Pancreas (tissue), 10 donors: ENCODE data around the gene GMDS. TPM values are rescaled to one million over a fixed set of nuclear protein-coding genes. Genes with fewer than 3 reads are reported as not detected.
A peak's percentile ranks its signal among the peaks of the same experiment; 100 is the strongest.

Source experiments
- ATAC-seq, 4 donors: fragments of 200-7000 bp; cut with Tn5 transposase; one replicate each; pipeline versions ENCODE4 v1.8.0 to v1.9.1; 2020; ENCODE audit warnings: mild to moderate bottlenecking in 4 of 4, moderate library complexity in 4 of 4
- DNase-seq, 6 donors: peaks; one replicate each; pipeline ENCODE4 v3.0.0-alpha.2; 2020
- FAIRE-seq: peaks from 2 replicates; lab custom pipeline; 2012; peaks lifted over from hg19 to GRCh38; lab: Jason Lieb, UNC
- H3K27ac ChIP-seq, 4 donors: fragments of 200-600 bp; sonication (generic); 1 replicate in 3 of 4; 2 replicates in 1 of 4; pipeline versions ENCODE4 v1.5.0 to v1.8.0; 2020
- H3K27me3 ChIP-seq, 4 donors: fragments of 200-600 bp; one replicate each; pipeline ENCODE4 v1.8.0; 2021
- H3K36me3 ChIP-seq, 3 donors: fragments of 200-600 bp; sonication (generic) in 1 of 3; one replicate each; pipeline versions ENCODE4 v1.5.0 to v1.8.0; 2020 to 2021
- H3K4me1 ChIP-seq, 3 donors: fragments of 200-600 bp; one replicate each; pipeline ENCODE4 v1.8.0; 2021
- H3K4me3 ChIP-seq, 4 donors: fragments of 200-600 bp; sonication (generic) in 2 of 4; one replicate each; pipeline versions ENCODE4 v1.5.0 to v1.8.0; 2020 to 2021
- H3K9me3 ChIP-seq, 4 donors: fragments of 200-600 bp; one replicate each; pipeline ENCODE4 v1.8.0; 2021
- WGBS, 2 donors: extraction: QIAGEN DNeasy Blood & Tissue Kit; methylation state at CpG; one replicate each; pipeline ENCODE4 v1.1.7; 2013; 5-methylcytosine and 5-hydroxymethylcytosine counted together
- intact Hi-C, 3 donors: fragments of 100-400 bp; cut with DNase I; formaldehyde crosslinking; loops; one replicate each; pipeline versions ENCODE4 v1.11.1 to v1.14.2; 2022
- polyA plus RNA-seq, 2 donors: library from polyadenylated mRNA; stranded (reverse); fragments of 200-250 nt; gene quantifications; one replicate each; pipeline ENCODE4 v1.2.3, GENCODE V29; 2013
- total RNA-seq, 6 donors: library from RNA; stranded (reverse); fragmentation: NEBNext Ultra II Directional in 4 of 6; extraction: Animal tissue kit (Norgen Biotek cat#: 25700) in 4 of 6; gene quantifications; one replicate each; pipeline versions ENCODE4 v1.2.1 to v1.2.4, GENCODE V29; 2021 to 2023
- TF ChIP-seq, protein P1 (sequence below), 4 donors: fragments of 200-600 bp; sonication (generic) in 3 of 4; IDR thresholded peaks; one replicate each; pipeline versions ENCODE4 v1.5.0 to v1.8.0; 2021; ENCODE audit warnings: antibody characterized with exemption in 4 of 4
- donor health status: healthy with polysubstance abuse.
- donor health status: DM: no; HTN: no; CAD: no; lungs with moderate emphysema.
- donor health status: DM: no; HTN: no; CAD: no.
- donor health status: control.
- donor health status: control.
- donor health status: Bipolar disorder and iron deficiency.
- donor health status: DM: yes; HTN: yes; CAD: no.
- donor health status: DM: no; HTN: no; CAD: no.
- donor health status: DM: no; HTN: no; CAD: no.
- donor health status: DM: yes; HTN: yes; CAD: no.

GMDS gene
- total and polyA plus RNA-seq, 8 donors, result 7.6 to 40.8 (median 26.5) TPM

DNA sequence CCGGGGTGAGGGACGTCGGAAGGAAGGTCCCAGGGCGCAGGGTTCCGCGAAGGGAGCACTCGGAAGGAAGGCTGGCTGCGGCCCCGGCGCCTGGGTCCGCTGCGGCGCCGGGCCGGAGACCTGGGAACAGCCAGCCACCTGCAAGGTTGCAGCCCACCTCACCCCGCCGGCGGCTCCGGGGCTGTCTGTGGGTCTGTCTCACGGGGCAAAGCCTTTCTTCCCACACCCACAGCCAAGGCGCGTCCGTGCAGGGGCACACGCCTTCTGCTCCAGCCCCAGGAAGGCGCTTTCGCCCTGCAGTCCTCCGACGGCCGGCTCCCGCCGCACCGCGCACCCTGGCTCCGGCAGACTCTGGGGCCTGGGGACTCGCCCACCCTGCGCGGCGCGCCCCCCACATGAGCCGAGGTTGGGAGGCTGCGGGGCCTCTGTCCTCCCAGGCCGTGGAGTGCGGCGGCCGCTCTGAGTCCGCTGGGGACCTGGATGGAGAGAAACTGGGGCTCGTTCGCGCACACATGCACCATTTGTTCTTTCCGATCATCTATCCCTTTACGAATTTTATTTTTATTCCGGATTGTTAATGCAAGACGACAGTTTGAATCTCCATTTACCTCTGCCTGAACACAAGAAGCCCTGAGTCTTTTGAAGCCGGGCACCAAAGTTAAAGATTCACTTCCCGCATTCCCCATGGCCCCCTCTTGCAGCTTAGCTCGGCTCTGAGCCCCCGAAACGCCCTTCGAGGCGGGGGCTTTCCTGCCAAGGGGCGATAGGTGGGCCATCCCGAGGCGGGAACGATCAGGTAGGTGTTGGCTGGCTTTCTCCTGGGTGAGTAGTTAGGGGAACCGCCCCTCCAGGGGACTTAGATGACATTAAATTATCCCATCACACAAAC lies 640.2 kb downstream of the GMDS start:
- DNase-seq, result peak in 1 of 6 donors; percentile 85
- no peak overlapping the region for H3K27ac ChIP-seq

GRCh38 chr6:1604158-1605003 lies 641.0 kb downstream of the GMDS start:
- 2% methylated on average over 80 to 85 of the region's 85 CpGs for WGBS, 2 donors
- intact Hi-C loops, result loop anchor here in 2 of 3 donors (2.0 to 10.0 kb wide), 4 partner anchors 500 to 753 kb away; no protein-coding TSS in a partner anchor
- H3K36me3 ChIP-seq, result no peaks in the 10 kb centered on the region
- H3K27me3 ChIP-seq, result peaks cover 0 to 39% (median 9%) of the 10 kb centered on the region in 4 donors
- peak overlapping the region; percentile 26 to 68 (median 38) for H3K4me3 ChIP-seq
- FAIRE-seq, result no peak
- DNase-seq, result peak; percentile 32 to 97 (median 78)
- TF ChIP-seq, protein P1, sequence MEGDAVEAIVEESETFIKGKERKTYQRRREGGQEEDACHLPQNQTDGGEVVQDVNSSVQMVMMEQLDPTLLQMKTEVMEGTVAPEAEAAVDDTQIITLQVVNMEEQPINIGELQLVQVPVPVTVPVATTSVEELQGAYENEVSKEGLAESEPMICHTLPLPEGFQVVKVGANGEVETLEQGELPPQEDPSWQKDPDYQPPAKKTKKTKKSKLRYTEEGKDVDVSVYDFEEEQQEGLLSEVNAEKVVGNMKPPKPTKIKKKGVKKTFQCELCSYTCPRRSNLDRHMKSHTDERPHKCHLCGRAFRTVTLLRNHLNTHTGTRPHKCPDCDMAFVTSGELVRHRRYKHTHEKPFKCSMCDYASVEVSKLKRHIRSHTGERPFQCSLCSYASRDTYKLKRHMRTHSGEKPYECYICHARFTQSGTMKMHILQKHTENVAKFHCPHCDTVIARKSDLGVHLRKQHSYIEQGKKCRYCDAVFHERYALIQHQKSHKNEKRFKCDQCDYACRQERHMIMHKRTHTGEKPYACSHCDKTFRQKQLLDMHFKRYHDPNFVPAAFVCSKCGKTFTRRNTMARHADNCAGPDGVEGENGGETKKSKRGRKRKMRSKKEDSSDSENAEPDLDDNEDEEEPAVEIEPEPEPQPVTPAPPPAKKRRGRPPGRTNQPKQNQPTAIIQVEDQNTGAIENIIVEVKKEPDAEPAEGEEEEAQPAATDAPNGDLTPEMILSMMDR (IDR thresholded peaks at IDR 0.05), result peak; percentile 93 to 99 (median 95)
- peak; percentile 91 to 93 (median 92) for ATAC-seq
- H3K9me3 ChIP-seq, result no peaks in the 10 kb centered on the region
- no peak overlapping the region for H3K27ac ChIP-seq
- peaks cover 0 to 11% (median 6%) of the 10 kb centered on the region in 3 donors for H3K4me1 ChIP-seq

More for the DNA sequence above, 640.2 kb downstream of the GMDS start:
- Histone ChIP-seq H3K27me3 (peaks cover 0 to 39% (median 9%) of the 10 kb centered on the region in 4 donors), H3K36me3 (no peaks in the 10 kb centered on the region), H3K4me1 (peaks cover 0 to 11% (median 6%) of the 10 kb centered on the region in 3 donors), H3K9me3 (no peaks in the 10 kb centered on the region), H3K4me3 (peak overlapping the region; percentile 26 to 68 (median 38))
- WGBS, 2 donors, result 12 to 17% methylated on average over 63 to 65 of the region's 65 CpGs
- ATAC-seq (peak; percentile 11 to 22 (median 16)), FAIRE-seq (no peak)
- intact Hi-C loops, result loop anchor here in 2 of 3 donors (2.0 to 10.0 kb wide), 2 partner anchors 500 to 592 kb away; no protein-coding TSS in a partner anchor
- TF ChIP-seq, protein P1 (IDR thresholded peaks at IDR 0.05), result no peak

- Histone ChIP-seq H3K9me3 (no peaks in the 10 kb centered on the region), H3K4me1 (peaks cover 0 to 11% (median under 1%) of the 10 kb centered on the region in 3 donors), H3K36me3 (no peaks in the 10 kb centered on the region), H3K27me3 (peaks cover 0 to 39% (median 9%) of the 10 kb centered on the region in 4 donors), H3K27ac (no peak overlapping the region), H3K4me3 (no peak overlapping the region)
- TF ChIP-seq, protein P1 (IDR thresholded peaks at IDR 0.05), result no peak
- FAIRE-seq, result no peak
- ATAC-seq, result no peak
- intact Hi-C loops, result loop anchor here in 2 of 3 donors (2.0 to 10.0 kb wide), 4 partner anchors 501 to 754 kb away; no protein-coding TSS in a partner anchor
- WGBS, 2 donors, result 77% methylated on average over 15 of the region's 15 CpGs
- DNase-seq, result no peak
These were observed 641.7 kb downstream of the GMDS start for GRCh38 chr6:1603708-1604107.

DNA sequence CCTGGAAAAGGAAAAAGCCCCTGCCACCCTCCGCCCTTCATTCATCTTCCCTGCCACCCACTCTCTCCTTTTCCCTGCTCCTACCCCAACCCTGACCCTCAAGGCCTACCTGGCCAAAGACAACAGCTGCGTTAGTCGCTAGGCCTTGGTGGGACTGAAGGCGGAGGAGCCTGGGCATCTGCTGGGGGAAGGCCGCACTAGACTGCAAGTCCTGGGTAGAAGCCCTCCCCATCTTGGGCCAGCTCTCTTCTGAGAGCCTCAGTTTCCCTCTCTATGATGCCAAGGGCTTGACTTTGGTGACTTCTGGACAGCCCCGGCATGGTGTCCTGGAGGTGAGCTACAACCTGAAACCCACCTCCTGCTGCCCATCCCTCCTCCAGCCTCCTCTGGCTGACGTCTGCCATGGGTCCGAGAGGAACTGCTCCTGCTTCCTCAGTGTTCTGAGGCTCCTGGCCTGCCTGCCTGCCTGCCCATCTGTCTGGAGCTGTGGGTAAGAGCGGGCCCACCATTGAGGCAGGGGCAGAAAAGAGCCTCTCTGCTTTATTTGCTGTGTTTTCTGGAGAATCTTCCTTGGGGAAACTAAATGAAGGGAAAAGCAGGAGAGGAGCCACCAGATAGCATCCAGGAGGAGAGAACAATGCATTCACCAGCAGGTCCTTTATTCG lies 643.2 kb downstream of the GMDS start:
- Histone ChIP-seq H3K9me3 (no peaks in the 10 kb centered on the region), H3K4me3 (no peak overlapping the region), H3K36me3 (no peaks in the 10 kb centered on the region), H3K4me1 (peaks cover 0 to 11% (median 0%) of the 10 kb centered on the region in 3 donors), H3K27me3 (peaks cover 0 to 25% (median 5%) of the 10 kb centered on the region in 4 donors), H3K27ac (no peak overlapping the region)
- no peak for ATAC-seq
- intact Hi-C loops, result loop anchor here in 2 of 3 donors (5.0 to 10.0 kb wide), 3 partner anchors 503 to 755 kb away; no protein-coding TSS in a partner anchor
- TF ChIP-seq, protein P1 (IDR thresholded peaks at IDR 0.05), result no peak
- no peak for DNase-seq
- WGBS, 2 donors, result 84 to 88% methylated on average over 10 of the region's 10 CpGs
- FAIRE-seq, result no peak
